ENCODE measurements around the gene TPK1. TPM values are rescaled to one million over a fixed set of nuclear protein-coding genes. Genes with fewer than 3 reads are reported as not detected.

TPK1 gene
- polyA plus RNA-seq, 1 experiment = 1.2 TPM

- DNase-seq (ENCODE audit: low read depth) = no peak
- no peak overlapping the region for H3K4me3 ChIP-seq (ENCODE audit: low read depth, low read length)
- no peaks in the 10 kb centered on the region for H3K36me3 ChIP-seq (ENCODE audit: control insufficient read depth, insufficient read depth, low read length)
- no peak for TF ChIP-seq CTCF (IDR thresholded peaks at IDR 0.05; ENCODE audit: insufficient read depth, low read depth, low read length)
- H3K27me3 ChIP-seq (ENCODE audit: control insufficient read depth, insufficient read depth, low read length) = no peaks in the 10 kb centered on the region
- POLR2A ChIA-PET = no interaction called here
- CTCF ChIA-PET = no interaction called here
These were observed 207.7 kb downstream of the TPK1 start for GRCh38 chr7:144628176-144628575.

GRCh38 chr7:144622745-144623144, 213.1 kb downstream of the TPK1 start:
- DNase-seq (ENCODE audit: low read depth) = no peak
- H3K27me3 ChIP-seq (ENCODE audit: control insufficient read depth, insufficient read depth, low read length) = no peaks in the 10 kb centered on the region
- H3K36me3 ChIP-seq (ENCODE audit: control insufficient read depth, insufficient read depth, low read length) = no peaks in the 10 kb centered on the region
- H3K4me3 ChIP-seq (ENCODE audit: low read depth, low read length) = no peak overlapping the region
- POLR2A ChIA-PET = no interaction called here
- no peak for TF ChIP-seq CTCF (IDR thresholded peaks at IDR 0.05; ENCODE audit: insufficient read depth, low read depth, low read length)
- CTCF ChIA-PET = interaction anchor here (0.7 kb wide), 1 partner anchor 1294 kb away, joined by 3 read pairs; no protein-coding TSS in a partner anchor

GRCh38 chr7:144606261-144606660, 229.6 kb downstream of the TPK1 start:
- Histone ChIP-seq H3K4me3 (ENCODE audit: low read depth, low read length) (no peak overlapping the region), H3K36me3 (ENCODE audit: control insufficient read depth, insufficient read depth, low read length) (no peaks in the 10 kb centered on the region), H3K27me3 (ENCODE audit: control insufficient read depth, insufficient read depth, low read length) (no peaks in the 10 kb centered on the region)
- CTCF ChIA-PET = no interaction called here
- TF ChIP-seq CTCF (IDR thresholded peaks at IDR 0.05; ENCODE audit: insufficient read depth, low read depth, low read length) = no peak
- no peak for DNase-seq (ENCODE audit: low read depth)
- POLR2A ChIA-PET = no interaction called here

- H3K4me3 ChIP-seq (ENCODE audit: low read depth, low read length) = no peak overlapping the region
- no peak for TF ChIP-seq CTCF (IDR thresholded peaks at IDR 0.05; ENCODE audit: insufficient read depth, low read depth, low read length)
- H3K27me3 ChIP-seq (ENCODE audit: control insufficient read depth, insufficient read depth, low read length) = no peaks in the 10 kb centered on the region
- H3K36me3 ChIP-seq (ENCODE audit: control insufficient read depth, insufficient read depth, low read length) = no peaks in the 10 kb centered on the region
- DNase-seq (ENCODE audit: low read depth) = no peak
- ChIA-PET POLR2A (no interaction called here), CTCF (no interaction called here)
These were observed 238.9 kb downstream of the TPK1 start for GRCh38 chr7:144596953-144597352.

GRCh38 chr7:144594580-144594979, 241.3 kb downstream of the TPK1 start:
- no peak for TF ChIP-seq CTCF (IDR thresholded peaks at IDR 0.05; ENCODE audit: insufficient read depth, low read depth, low read length)
- ChIA-PET POLR2A (no interaction called here), CTCF (no interaction called here)

More at GRCh38 chr7:144594580-144594979, 241.3 kb downstream of the TPK1 start:
- Histone ChIP-seq H3K4me3 (ENCODE audit: low read depth, low read length) (no peak overlapping the region), H3K36me3 (ENCODE audit: control insufficient read depth, insufficient read depth, low read length) (no peaks in the 10 kb centered on the region), H3K27me3 (ENCODE audit: control insufficient read depth, insufficient read depth, low read length) (no peaks in the 10 kb centered on the region)
- DNase-seq (ENCODE audit: low read depth) = no peak

All from BJ (cell line).